GM10248 (cell line): ENCODE measurements around the gene PGP.

ENCODE experiments used
- CTCF ChIA-PET: fragments of 300-600 bp; sonication (Branson Sonifier 250); formaldehyde crosslinking; extraction: SDS; loops from one replicate; lab custom pipeline; 2021; ENCODE audit warnings: antibody characterized with exemption; lab: Yijun Ruan, JAX
- POLR2A ChIA-PET: fragments of 350-650 bp; sonication (Branson Sonifier 250); formaldehyde crosslinking; extraction: SDS; loops from one replicate; lab custom pipeline; 2020; ENCODE audit warnings: antibody characterized with exemption; lab: Yijun Ruan, JAX
- DNase-seq: peaks from one replicate; pipeline ENCODE4 v3.0.0; 2012; ENCODE audit errors: extremely low spot score
- TF ChIP-seq, protein P1 (sequence below): IDR thresholded peaks from 2 replicates; pipeline ENCODE4 v1.5.1; 2012; ENCODE audit warnings: mild to moderate bottlenecking, low read depth; ENCODE audit errors: extremely low read depth, missing control alignments, control extremely low read depth

Gene PGP

DNA sequence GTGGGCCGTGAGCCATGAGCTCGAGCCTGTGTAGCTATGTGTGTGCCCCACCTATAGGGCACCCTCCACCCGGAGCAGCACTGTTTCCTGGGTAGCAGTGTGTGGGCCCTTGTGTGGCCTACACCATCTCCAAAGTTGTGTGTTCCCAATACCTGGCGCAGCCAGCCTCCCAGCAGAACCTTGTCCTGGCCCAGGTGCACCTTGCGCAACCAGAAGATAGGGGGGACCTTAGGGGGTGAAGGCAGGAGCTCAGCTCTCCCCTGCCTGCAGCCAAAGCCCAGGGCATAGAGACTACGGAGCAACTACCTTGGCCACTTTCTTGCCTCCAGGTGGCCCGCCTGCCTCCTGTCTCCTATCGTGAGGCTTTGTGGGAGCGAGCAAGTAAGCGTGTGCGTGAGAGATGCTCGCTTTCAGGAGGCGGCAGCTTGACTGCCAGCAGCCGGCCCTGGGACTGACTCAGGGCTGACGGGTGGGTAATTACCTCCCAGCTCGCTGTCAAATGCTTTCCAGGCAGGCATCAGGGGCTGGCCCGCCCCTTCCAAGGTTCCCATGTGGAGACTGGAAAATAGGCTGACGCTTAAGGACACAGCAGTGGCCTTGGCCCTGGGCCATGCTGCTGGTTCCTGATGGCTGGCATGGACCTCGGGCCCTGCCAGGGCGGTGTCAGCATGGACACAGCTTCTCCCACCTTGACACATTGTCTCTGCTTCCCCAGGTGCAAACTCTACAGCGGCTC lies 40.1 kb downstream of the PGP start:
- CTCF ChIA-PET = no interaction called here
- TF ChIP-seq, protein P1, sequence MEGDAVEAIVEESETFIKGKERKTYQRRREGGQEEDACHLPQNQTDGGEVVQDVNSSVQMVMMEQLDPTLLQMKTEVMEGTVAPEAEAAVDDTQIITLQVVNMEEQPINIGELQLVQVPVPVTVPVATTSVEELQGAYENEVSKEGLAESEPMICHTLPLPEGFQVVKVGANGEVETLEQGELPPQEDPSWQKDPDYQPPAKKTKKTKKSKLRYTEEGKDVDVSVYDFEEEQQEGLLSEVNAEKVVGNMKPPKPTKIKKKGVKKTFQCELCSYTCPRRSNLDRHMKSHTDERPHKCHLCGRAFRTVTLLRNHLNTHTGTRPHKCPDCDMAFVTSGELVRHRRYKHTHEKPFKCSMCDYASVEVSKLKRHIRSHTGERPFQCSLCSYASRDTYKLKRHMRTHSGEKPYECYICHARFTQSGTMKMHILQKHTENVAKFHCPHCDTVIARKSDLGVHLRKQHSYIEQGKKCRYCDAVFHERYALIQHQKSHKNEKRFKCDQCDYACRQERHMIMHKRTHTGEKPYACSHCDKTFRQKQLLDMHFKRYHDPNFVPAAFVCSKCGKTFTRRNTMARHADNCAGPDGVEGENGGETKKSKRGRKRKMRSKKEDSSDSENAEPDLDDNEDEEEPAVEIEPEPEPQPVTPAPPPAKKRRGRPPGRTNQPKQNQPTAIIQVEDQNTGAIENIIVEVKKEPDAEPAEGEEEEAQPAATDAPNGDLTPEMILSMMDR = no peak
- no peak for DNase-seq
- POLR2A ChIA-PET = interaction anchor here (1.0 to 3.1 kb wide), 2 partner anchors 19 kb away, joined by 3 to 12 read pairs; partner anchors contain the start of gene TRAF7

- POLR2A ChIA-PET = interaction anchor here (3.1 kb wide), 1 partner anchor 18 kb away, joined by 12 read pairs; the partner anchor contains the start of gene TRAF7
- DNase-seq = no peak
- CTCF ChIA-PET = no interaction called here
- TF ChIP-seq, protein P1 = no peak
These were observed 40.7 kb downstream of the PGP start for GRCh38 chr16:2173916-2174315.

GRCh38 chr16:2173366-2173765 lies 41.3 kb downstream of the PGP start:
- CTCF ChIA-PET = no interaction called here
- DNase-seq = no peak
- POLR2A ChIA-PET = interaction anchor here (3.1 kb wide), 1 partner anchor 18 kb away, joined by 12 read pairs; the partner anchor contains the start of gene TRAF7
- TF ChIP-seq, protein P1 = no peak

GRCh38 chr16:2172688-2173335 lies 41.8 kb downstream of the PGP start:
- no peak for DNase-seq
- POLR2A ChIA-PET = interaction anchor here (0.6 to 3.1 kb wide), 3 partner anchors 17 to 347 kb away, joined by 3 to 12 read pairs (median 3); partner anchors contain the start of genes AMDHD2 and TRAF7
- CTCF ChIA-PET = no interaction called here
- TF ChIP-seq, protein P1 = no peak

DNA sequence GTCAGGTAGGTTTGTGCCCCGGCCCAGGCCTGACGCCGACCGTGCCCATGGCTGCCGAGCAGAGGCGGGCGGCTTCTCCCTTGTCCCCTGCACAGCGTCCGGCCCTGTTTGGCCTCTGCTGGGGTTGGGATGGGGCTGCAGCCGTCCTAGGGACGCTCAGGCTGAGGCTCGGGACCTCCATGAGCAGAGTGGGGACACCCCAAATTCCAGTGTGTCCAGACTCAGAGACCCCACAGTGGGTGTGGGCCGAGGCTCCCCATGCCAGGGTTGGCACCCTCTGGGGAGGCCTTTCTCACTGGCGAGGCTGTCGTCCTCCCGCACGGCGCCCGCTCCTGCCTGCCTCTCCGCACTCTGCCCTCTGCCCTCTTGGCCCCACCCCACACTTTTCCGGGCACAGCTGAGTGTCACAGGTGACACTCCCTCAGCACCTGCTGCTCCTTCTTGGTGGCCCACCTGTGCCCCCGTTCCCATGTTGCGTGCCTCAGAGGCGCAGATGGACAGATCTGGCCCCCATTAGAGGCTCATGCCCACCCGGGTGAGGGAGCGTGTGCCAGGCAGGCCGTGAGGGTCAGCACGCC lies 43.0 kb downstream of the PGP start:
- no peak for DNase-seq
- TF ChIP-seq, protein P1 = no peak
- CTCF ChIA-PET = interaction anchor here (1.7 kb wide), 1 partner anchor 16 kb away, joined by 3 read pairs; the partner anchor contains the start of gene TRAF7
- POLR2A ChIA-PET = interaction anchor here (3.1 kb wide), 1 partner anchor 16 kb away, joined by 12 read pairs; the partner anchor contains the start of gene TRAF7
